Trophoblast cell (in vitro differentiated cells and primary cell): Measurements from ENCODE around the gene ADAM23.

ENCODE experiments used
- DNase-seq, 2 donors: peaks; one replicate each; pipeline ENCODE4 v3.0.0-alpha.2; 2016
- H2AFZ ChIP-seq: 2 replicates; pipeline ENCODE4 v1.6.1; 2013; ENCODE audit warnings: low read length, moderate library complexity, mild to moderate bottlenecking; ENCODE audit not compliant: insufficient read depth, poor library complexity
- H2AK5ac ChIP-seq: 2 replicates; pipeline ENCODE4 v1.6.1; 2013; ENCODE audit warnings: mild to moderate bottlenecking, low read length
- H2BK120ac ChIP-seq: 2 replicates; pipeline ENCODE4 v1.6.1; 2013; ENCODE audit warnings: low read length, mild to moderate bottlenecking, moderate library complexity; ENCODE audit not compliant: insufficient read depth, poor library complexity
- H2BK12ac ChIP-seq: 2 replicates; pipeline ENCODE4 v1.6.1; 2013; ENCODE audit warnings: mild to moderate bottlenecking, low read length, moderate library complexity
- H2BK5ac ChIP-seq: 2 replicates; pipeline ENCODE4 v1.6.1; 2013; ENCODE audit warnings: low read length, low read depth, moderate library complexity, mild to moderate bottlenecking; ENCODE audit not compliant: poor library complexity
- H3K14ac ChIP-seq: 2 replicates; pipeline ENCODE4 v1.6.1; 2013; ENCODE audit warnings: mild to moderate bottlenecking, low read length
- H3K18ac ChIP-seq: 2 replicates; pipeline ENCODE4 v1.6.1; 2013; ENCODE audit warnings: mild to moderate bottlenecking, low read length
- H3K23ac ChIP-seq: 2 replicates; pipeline ENCODE4 v1.6.1; 2013; ENCODE audit warnings: low read length
- H3K27ac ChIP-seq: 2 replicates; pipeline ENCODE4 v1.5.1; 2013; ENCODE audit warnings: low read depth, mild to moderate bottlenecking, inconsistent platforms, low read length, moderate library complexity
- H3K27me3 ChIP-seq: 2 replicates; pipeline ENCODE4 v1.6.1; 2013; ENCODE audit warnings: inconsistent platforms, mild to moderate bottlenecking, low read length, moderate library complexity; ENCODE audit not compliant: insufficient read depth
- H3K36me3 ChIP-seq, 2 experiments: 1 replicate in 1 of 2; 2 replicates in 1 of 2; pipeline ENCODE4 v1.6.1; 2013; ENCODE audit warnings: low read length in 2 of 2, mild to moderate bottlenecking in 2 of 2, moderate library complexity in 1 of 2; ENCODE audit not compliant: insufficient read depth in 2 of 2, control insufficient read depth in 1 of 2
- H3K4ac ChIP-seq: 2 replicates; pipeline ENCODE4 v1.6.1; 2013; ENCODE audit warnings: low read depth, mild to moderate bottlenecking, low read length, moderate library complexity
- H3K4me1 ChIP-seq, 2 experiments: 1 replicate in 1 of 2; 2 replicates in 1 of 2; pipeline ENCODE4 v1.6.1; 2013; ENCODE audit warnings: low read length in 2 of 2, mild to moderate bottlenecking in 2 of 2, moderate library complexity in 1 of 2; ENCODE audit not compliant: insufficient read depth in 2 of 2, control insufficient read depth in 1 of 2
- H3K4me2 ChIP-seq: 2 replicates; pipeline ENCODE4 v1.6.1; 2013; ENCODE audit warnings: inconsistent platforms, mild to moderate bottlenecking, low read length, moderate library complexity
- H3K4me3 ChIP-seq: 2 replicates; pipeline ENCODE4 v1.5.1; 2013; ENCODE audit warnings: mild to moderate bottlenecking, low read depth, low read length, inconsistent platforms
- H3K79me1 ChIP-seq: one replicate; pipeline ENCODE4 v1.6.1; 2013; ENCODE audit warnings: low read length
- H3K79me2 ChIP-seq: 2 replicates; pipeline ENCODE4 v1.6.1; 2013; ENCODE audit warnings: low read length, mild to moderate bottlenecking; ENCODE audit not compliant: control insufficient read depth, insufficient read depth, poor library complexity
- H3K9ac ChIP-seq: 2 replicates; pipeline ENCODE4 v1.6.1; 2013; ENCODE audit warnings: mild to moderate bottlenecking, low read length
- H3K9me3 ChIP-seq: 2 replicates; pipeline ENCODE4 v1.6.1; 2013; ENCODE audit warnings: low read depth, mild to moderate bottlenecking, control low read depth, inconsistent platforms, low read length; ENCODE audit not compliant: insufficient read depth
- H4K12ac ChIP-seq: 2 replicates; pipeline ENCODE4 v1.6.1; 2013; ENCODE audit warnings: low read depth, mild to moderate bottlenecking, low read length, moderate library complexity
- H4K8ac ChIP-seq: 2 replicates; pipeline ENCODE4 v1.6.1; 2013; ENCODE audit warnings: low read depth, mild to moderate bottlenecking, low read length, moderate library complexity
- H4K91ac ChIP-seq: one replicate; pipeline ENCODE4 v1.6.1; 2013; ENCODE audit warnings: low read depth, mild to moderate bottlenecking, low read length, moderate library complexity
- WGBS: extraction: QIAGEN DNeasy Blood & Tissue Kit; methylation state at CpG from one replicate; pipeline ENCODE4 v1.1.7; 2013; ENCODE audit warnings: missing lambda C conversion rate; ENCODE audit not compliant: insufficient read length, insufficient coverage; ENCODE audit errors: extremely low coverage; 5-methylcytosine and 5-hydroxymethylcytosine counted together

ADAM23 gene

DNA sequence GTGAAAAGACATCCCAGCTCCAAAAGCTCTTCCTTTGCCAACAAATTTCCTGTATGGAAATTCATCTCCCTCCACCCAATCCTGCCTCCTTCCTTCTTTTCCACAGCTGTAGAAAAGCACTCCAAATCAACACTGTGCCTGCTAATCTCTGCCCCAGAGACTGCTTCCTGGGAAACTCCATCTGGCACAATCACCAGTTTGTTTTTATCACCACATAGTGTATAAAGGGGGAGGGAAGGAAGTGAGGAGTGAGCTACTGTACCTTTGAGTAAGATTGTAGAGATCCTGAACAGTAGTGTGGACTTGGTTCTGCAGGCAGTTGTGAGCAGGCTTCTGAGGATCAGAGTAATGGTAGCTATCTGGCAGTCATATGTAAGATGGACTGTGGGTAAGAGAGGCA lies 184.3 kb downstream of the ADAM23 start:
- H3K79me2 ChIP-seq: no peaks in the 10 kb centered on the region
- H3K79me1 ChIP-seq: no peaks in the 10 kb centered on the region
- no peak overlapping the region for H2AFZ ChIP-seq
- H4K91ac ChIP-seq: no peak overlapping the region
- no peak overlapping the region for H3K4ac ChIP-seq
- no peak overlapping the region for H4K12ac ChIP-seq
- H2BK12ac ChIP-seq: no peak overlapping the region
- no peak overlapping the region for H3K23ac ChIP-seq
- no peak overlapping the region for H3K4me3 ChIP-seq
- no peak overlapping the region for H3K9ac ChIP-seq
- no peaks in the 10 kb centered on the region for H3K36me3 ChIP-seq
- no peak overlapping the region for H2BK120ac ChIP-seq
- no peak overlapping the region for H3K27ac ChIP-seq
- no peaks in the 10 kb centered on the region for H3K27me3 ChIP-seq
- H3K14ac ChIP-seq: no peak overlapping the region
- peaks cover 1% of the 10 kb centered on the region for H3K9me3 ChIP-seq
- H3K18ac ChIP-seq: no peak overlapping the region
- H2AK5ac ChIP-seq: no peak overlapping the region
- no peaks in the 10 kb centered on the region for H3K4me1 ChIP-seq
- no peak overlapping the region for H3K4me2 ChIP-seq
- H4K8ac ChIP-seq: no peak overlapping the region
- no peak overlapping the region for H2BK5ac ChIP-seq
- DNase-seq: no peak

GRCh38 chr2:206631340-206631739 lies 188.0 kb downstream of the ADAM23 start:
- Histone ChIP-seq H2BK5ac (no peak overlapping the region), H2BK12ac (no peak overlapping the region), H3K18ac (no peak overlapping the region), H4K12ac (no peak overlapping the region), H3K14ac (no peak overlapping the region), H2AK5ac (no peak overlapping the region), H4K91ac (no peak overlapping the region), H3K27me3 (no peaks in the 10 kb centered on the region), H3K4me2 (no peak overlapping the region), H3K9me3 (peaks cover 1% of the 10 kb centered on the region), H2AFZ (no peak overlapping the region), H4K8ac (no peak overlapping the region), H3K9ac (no peak overlapping the region), H3K79me1 (no peaks in the 10 kb centered on the region), H3K36me3 (no peaks in the 10 kb centered on the region), H3K4me3 (no peak overlapping the region), H3K4me1 (no peaks in the 10 kb centered on the region), H3K23ac (no peak overlapping the region), H3K4ac (no peak overlapping the region), H2BK120ac (no peak overlapping the region), H3K27ac (no peak overlapping the region), H3K79me2 (no peaks in the 10 kb centered on the region)
- DNase-seq: no peak
- no CpG with 5 or more reads among the region's 3 CpGs for WGBS

DNA sequence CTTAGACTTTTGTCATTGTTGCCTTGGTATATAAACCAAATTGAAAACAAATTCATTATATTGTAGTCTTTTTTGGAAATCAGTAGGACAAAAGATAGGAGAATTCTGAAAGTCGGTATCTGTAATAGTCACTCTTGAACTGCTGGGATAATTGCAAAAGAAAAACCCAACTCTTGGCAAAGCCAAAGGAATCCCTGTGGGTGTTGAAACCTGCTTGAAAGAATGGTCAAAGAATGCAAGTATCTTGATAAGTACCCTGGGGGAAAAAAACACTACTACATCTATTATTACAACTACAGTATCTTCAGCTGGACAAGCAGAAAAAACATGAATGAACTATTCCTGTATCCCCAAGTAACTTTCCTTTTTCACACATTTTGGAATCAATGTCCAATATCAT lies 191.7 kb downstream of the ADAM23 start:
- no peak overlapping the region for H3K9ac ChIP-seq
- no peak overlapping the region for H4K12ac ChIP-seq

DNA sequence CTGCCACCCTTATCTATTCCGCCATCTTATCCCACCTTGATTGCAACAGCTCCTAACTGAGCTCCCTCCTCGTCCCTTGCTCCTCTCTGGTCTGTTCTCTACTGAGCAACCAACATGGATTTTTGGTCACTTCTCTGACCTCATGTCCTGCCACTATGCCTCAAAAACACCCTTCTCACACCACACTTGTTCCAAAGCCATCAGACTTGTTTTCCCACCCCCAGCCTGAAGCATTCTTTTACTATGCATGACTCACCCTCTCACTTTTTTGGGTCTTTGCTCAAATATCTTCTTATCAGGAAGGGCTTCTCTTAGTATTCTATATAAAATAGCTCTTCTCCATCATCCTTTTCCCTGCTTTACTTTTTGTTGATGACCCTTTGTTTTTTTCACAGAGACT lies 196.3 kb downstream of the ADAM23 start:
- no peak overlapping the region for H2BK12ac ChIP-seq
- H3K23ac ChIP-seq: no peak overlapping the region
- H3K4ac ChIP-seq: no peak overlapping the region
- no peak overlapping the region for H4K8ac ChIP-seq
- peaks cover 7% of the 10 kb centered on the region for H3K27me3 ChIP-seq
- no peak overlapping the region for H3K9ac ChIP-seq
- H4K12ac ChIP-seq: no peak overlapping the region
- H3K14ac ChIP-seq: no peak overlapping the region
- no peaks in the 10 kb centered on the region for H3K79me2 ChIP-seq
- peaks cover 8% of the 10 kb centered on the region in 2 experiments for H3K4me1 ChIP-seq
- no peak overlapping the region for H2BK5ac ChIP-seq
- H3K4me3 ChIP-seq: no peak overlapping the region
- H3K79me1 ChIP-seq: no peaks in the 10 kb centered on the region
- WGBS: no CpG with 5 or more reads among the region's 2 CpGs
- H3K18ac ChIP-seq: no peak overlapping the region
- H3K9me3 ChIP-seq: peaks cover 2% of the 10 kb centered on the region
- no peak overlapping the region for H2BK120ac ChIP-seq
- no peak overlapping the region for H4K91ac ChIP-seq
- peak; percentile 33 to 70 for DNase-seq
- H3K36me3 ChIP-seq: no peaks in the 10 kb centered on the region
- no peak overlapping the region for H2AFZ ChIP-seq
- no peak overlapping the region for H2AK5ac ChIP-seq
- H3K4me2 ChIP-seq: no peak overlapping the region
- no peak overlapping the region for H3K27ac ChIP-seq

More for the DNA sequence above, 191.7 kb downstream of the ADAM23 start:
- H2BK5ac ChIP-seq: no peak overlapping the region
- no peak overlapping the region for H3K18ac ChIP-seq
- H3K23ac ChIP-seq: no peak overlapping the region
- no peaks in the 10 kb centered on the region for H3K4me1 ChIP-seq
- H3K27ac ChIP-seq: no peak overlapping the region
- no peak overlapping the region for H3K4me2 ChIP-seq
- H3K4me3 ChIP-seq: no peak overlapping the region
- no peak overlapping the region for H3K4ac ChIP-seq
- no peak overlapping the region for H4K91ac ChIP-seq
- no peak overlapping the region for H2BK12ac ChIP-seq
- H2AK5ac ChIP-seq: no peak overlapping the region
- no peak overlapping the region for H4K8ac ChIP-seq
- no peak overlapping the region for H2AFZ ChIP-seq
- WGBS: no CpG with 5 or more reads among the region's 1 CpG
- no peak overlapping the region for H3K14ac ChIP-seq
- no peaks in the 10 kb centered on the region for H3K79me2 ChIP-seq
- DNase-seq: peak; percentile 71 to 92
- H3K79me1 ChIP-seq: no peaks in the 10 kb centered on the region
- H3K36me3 ChIP-seq: no peaks in the 10 kb centered on the region
- no peaks in the 10 kb centered on the region for H3K27me3 ChIP-seq
- no peak overlapping the region for H2BK120ac ChIP-seq
- no peaks in the 10 kb centered on the region for H3K9me3 ChIP-seq
